B cell (primary cell): ENCODE results near the gene WDFY4.

Source experiments
- EZH2 ChIP-seq: IDR thresholded peaks from 2 replicates; pipeline ENCODE4 v1.6.1; 2012; ENCODE audit warnings: borderline replicate concordance, low read depth, mild to moderate bottlenecking, moderate library complexity, low read length; ENCODE audit not compliant: insufficient read depth, poor library complexity, severe bottlenecking
- TF ChIP-seq, protein P1 (sequence below): fragments of 200-600 bp; IDR thresholded peaks from one replicate; pipeline ENCODE4 v1.8.0; 2022; ENCODE audit warnings: antibody characterized with exemption, mild to moderate bottlenecking

DNA sequence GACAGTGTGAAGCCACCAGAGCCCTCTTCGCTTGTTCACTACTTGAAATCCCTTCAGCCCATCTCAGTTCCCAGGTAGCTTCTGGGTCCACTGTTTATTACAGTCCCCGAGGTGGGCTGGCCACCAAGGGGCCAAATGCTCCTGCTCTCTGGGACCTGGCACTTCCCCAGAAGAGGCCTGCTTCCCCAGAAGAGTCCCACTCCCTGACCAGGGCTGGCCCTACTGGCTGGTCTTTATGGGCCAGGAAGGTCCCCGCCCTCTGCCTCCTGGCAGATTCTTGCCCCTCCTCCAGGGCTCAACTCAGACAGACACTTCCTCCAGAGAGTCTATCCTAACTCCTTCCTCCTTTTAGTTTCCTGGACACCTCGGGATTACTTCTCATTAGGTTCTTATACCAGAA, 325.6 kb downstream of the WDFY4 start:
- TF ChIP-seq, protein P1, sequence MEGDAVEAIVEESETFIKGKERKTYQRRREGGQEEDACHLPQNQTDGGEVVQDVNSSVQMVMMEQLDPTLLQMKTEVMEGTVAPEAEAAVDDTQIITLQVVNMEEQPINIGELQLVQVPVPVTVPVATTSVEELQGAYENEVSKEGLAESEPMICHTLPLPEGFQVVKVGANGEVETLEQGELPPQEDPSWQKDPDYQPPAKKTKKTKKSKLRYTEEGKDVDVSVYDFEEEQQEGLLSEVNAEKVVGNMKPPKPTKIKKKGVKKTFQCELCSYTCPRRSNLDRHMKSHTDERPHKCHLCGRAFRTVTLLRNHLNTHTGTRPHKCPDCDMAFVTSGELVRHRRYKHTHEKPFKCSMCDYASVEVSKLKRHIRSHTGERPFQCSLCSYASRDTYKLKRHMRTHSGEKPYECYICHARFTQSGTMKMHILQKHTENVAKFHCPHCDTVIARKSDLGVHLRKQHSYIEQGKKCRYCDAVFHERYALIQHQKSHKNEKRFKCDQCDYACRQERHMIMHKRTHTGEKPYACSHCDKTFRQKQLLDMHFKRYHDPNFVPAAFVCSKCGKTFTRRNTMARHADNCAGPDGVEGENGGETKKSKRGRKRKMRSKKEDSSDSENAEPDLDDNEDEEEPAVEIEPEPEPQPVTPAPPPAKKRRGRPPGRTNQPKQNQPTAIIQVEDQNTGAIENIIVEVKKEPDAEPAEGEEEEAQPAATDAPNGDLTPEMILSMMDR: no peak
- no peak for TF ChIP-seq EZH2
